Measurements from ENCODE around the gene STK40. TPM values are rescaled to one million over a fixed set of nuclear protein-coding genes. Genes with fewer than 3 reads are reported as not detected.

Gene STK40
- total RNA-seq, 1 experiment from 2014 or later, result 14.4 TPM

DNA sequence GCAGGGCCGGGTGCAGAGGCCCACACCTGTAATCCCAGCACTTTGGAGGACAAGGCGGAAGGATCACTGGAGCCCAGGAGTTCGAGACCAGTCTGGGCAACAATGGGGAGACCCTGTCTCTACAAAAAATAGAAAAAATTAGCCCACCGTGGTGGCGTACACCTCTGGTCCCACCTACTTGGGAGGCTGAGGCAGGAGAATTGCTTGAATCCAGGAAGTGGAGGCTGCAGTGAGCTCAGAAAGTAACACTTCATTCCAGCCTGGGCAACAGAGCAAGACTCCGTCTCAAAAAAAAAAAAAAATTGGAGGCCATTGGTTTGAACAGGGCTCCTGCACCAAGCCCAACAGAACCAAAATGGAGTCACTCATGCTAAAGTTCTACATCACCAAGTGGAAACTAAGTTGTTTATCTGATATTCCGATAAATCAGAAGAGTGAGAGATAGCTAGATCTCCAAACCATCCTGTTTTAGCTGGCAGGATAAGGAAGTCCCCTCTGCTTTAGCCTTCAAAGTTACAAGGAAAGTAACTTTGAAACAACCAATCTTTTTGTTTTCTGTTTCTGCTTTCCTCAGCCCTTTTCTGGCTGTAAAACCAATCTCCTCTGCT is 12.8 kb upstream of the STK40 start:
- Histone ChIP-seq H3K27me3 (ENCODE audit: low read length) (no peaks in the 10 kb centered on the region), H3K36me3 (ENCODE audit: low read depth, low read length) (no peaks in the 10 kb centered on the region; the same call in 1 of the 2 replicates), H3K9me2 (replicated peaks; ENCODE audit: low read length) (no peaks in the 10 kb centered on the region), H3F3A (ENCODE audit: low read length, unreplicated experiment) (no peaks in the 10 kb centered on the region), H3K9ac (ENCODE audit: low read length) (peak overlapping the region; percentile 90), H3K4me2 (ENCODE audit: low read length) (peak overlapping the region; percentile 97), H3K79me2 (ENCODE audit: low read length) (peaks cover 17% of the 10 kb centered on the region), H3K4me3 (ENCODE audit: low read length) (peak overlapping the region; percentile 93), H2AFZ (ENCODE audit: low read length) (peak overlapping the region; percentile 78; the same call in 1 of the 2 replicates), H3K4me1 (ENCODE audit: insufficient read depth, low read length) (peaks cover 14% of the 10 kb centered on the region; the same call in 1 of the 2 replicates), H3K27ac (ENCODE audit: low read length) (peak overlapping the region; percentile 33), H3K9me3 (ENCODE audit: low read length) (no peaks in the 10 kb centered on the region), H4K20me1 (ENCODE audit: low read length) (no peaks in the 10 kb centered on the region)
- BruUV-seq (replicated peaks), result no TSS peak
- ChIA-PET CTCF (interaction anchor here (1.0 kb wide), 1 partner anchor 113 kb away, joined by 5 read pairs; no protein-coding TSS in a partner anchor), POLR2A (ENCODE audit: unreplicated experiment) (no interaction called here)
- intact Hi-C loops (cut with micrococcal nuclease), result no loop called here
- TF ChIP-seq, protein P1, sequence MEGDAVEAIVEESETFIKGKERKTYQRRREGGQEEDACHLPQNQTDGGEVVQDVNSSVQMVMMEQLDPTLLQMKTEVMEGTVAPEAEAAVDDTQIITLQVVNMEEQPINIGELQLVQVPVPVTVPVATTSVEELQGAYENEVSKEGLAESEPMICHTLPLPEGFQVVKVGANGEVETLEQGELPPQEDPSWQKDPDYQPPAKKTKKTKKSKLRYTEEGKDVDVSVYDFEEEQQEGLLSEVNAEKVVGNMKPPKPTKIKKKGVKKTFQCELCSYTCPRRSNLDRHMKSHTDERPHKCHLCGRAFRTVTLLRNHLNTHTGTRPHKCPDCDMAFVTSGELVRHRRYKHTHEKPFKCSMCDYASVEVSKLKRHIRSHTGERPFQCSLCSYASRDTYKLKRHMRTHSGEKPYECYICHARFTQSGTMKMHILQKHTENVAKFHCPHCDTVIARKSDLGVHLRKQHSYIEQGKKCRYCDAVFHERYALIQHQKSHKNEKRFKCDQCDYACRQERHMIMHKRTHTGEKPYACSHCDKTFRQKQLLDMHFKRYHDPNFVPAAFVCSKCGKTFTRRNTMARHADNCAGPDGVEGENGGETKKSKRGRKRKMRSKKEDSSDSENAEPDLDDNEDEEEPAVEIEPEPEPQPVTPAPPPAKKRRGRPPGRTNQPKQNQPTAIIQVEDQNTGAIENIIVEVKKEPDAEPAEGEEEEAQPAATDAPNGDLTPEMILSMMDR (conservative IDR thresholded peaks at IDR 0.05; ENCODE audit: low read depth, low read length), result no peak
- no peak for TF ChIP-seq EZH2phosphoT487 (IDR thresholded peaks at IDR 0.05; ENCODE audit: borderline replicate concordance, low read length)
- TF ChIP-seq EZH2 (IDR thresholded peaks at IDR 0.05; ENCODE audit: low read length, unreplicated experiment), result no peak
- ATAC-seq (no peak), DNase-seq (no peak)

DNA sequence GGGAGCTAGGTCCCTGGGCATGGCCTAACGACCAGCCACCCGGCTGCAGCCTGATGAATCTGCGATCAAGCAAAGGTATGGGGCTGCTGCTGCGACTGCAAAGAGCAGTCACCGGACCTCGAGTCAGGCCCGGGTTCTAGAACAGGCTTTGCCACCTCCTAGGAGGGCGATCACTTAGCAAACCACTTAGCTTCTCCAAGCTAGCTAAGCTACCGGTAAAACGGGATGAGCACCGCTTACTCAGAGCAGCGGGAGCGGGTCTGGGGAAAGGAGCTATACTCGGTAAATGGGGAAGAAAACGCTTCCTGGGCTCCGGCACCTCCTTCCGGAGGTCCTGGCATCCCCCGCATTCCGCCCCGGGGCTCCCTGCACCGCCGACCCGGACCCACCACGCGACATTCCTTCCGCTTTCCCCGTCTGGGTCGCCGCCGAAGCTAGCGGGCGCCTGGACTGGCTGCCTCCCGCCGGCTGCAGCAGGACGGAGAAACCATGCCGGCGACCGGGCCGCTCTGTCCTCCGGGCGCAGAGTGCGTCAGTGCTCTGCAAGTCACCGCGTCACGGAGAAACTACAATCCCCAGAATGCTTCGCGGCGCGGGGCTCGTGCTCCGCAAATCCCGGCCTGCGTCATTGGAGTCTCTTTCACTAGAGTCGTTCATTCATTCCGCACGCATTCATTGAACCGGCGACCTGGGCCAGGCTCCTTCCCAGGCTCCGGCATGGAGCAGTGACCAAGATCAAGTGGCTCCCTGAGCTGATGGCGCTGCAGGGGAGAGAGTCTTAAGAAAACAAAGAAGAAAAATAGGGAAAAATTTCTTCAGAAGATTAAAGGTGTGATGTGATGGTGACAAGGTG is 11.9 kb upstream of the STK40 start, which contains the start of gene LSM10:
TSS of gene LSM10 (minus strand) at position 531 of the 853 bp plus-strand sequence. CDS start 3,779 bp downstream, outside the sequence.
- peak within 1 kb of the TSS; percentile 97 for H3K4me2 ChIP-seq (ENCODE audit: low read length)
- H3K4me3 ChIP-seq (ENCODE audit: low read length), result peak within 1 kb of the TSS; percentile 93
- H3K9me3 ChIP-seq (ENCODE audit: low read length), result no peaks in the 10 kb centered on the region
- peaks cover 17% of the 10 kb centered on the region for H3K79me2 ChIP-seq (ENCODE audit: low read length)
- peaks cover 14% of the 10 kb centered on the region; the same call in 1 of the 2 replicates for H3K4me1 ChIP-seq (ENCODE audit: insufficient read depth, low read length)
- peak within 1 kb of the TSS; percentile 90 for H2AFZ ChIP-seq (ENCODE audit: low read length)
- POLR2A ChIA-PET (ENCODE audit: unreplicated experiment), result interaction anchor here (0.5 to 0.6 kb wide), 4 partner anchors 9 to 1576 kb away, joined by 3 to 5 read pairs (median 4); no protein-coding TSS in a partner anchor
- H3K27ac ChIP-seq (ENCODE audit: low read length), result peak within 1 kb of the TSS; percentile 56
- ATAC-seq, result peak; percentile 95
- peaks cover 4% of the 10 kb centered on the region for H3K36me3 ChIP-seq (ENCODE audit: low read depth, low read length)
- peak within 1 kb of the TSS; percentile 90 for H3K9ac ChIP-seq (ENCODE audit: low read length)
- no peak for TF ChIP-seq EZH2 (IDR thresholded peaks at IDR 0.05; ENCODE audit: low read length, unreplicated experiment)
- TF ChIP-seq, protein P1 (conservative IDR thresholded peaks at IDR 0.05; ENCODE audit: low read depth, low read length), result no peak
- no peak for TF ChIP-seq EZH2phosphoT487 (IDR thresholded peaks at IDR 0.05; ENCODE audit: borderline replicate concordance, low read length)
- CTCF ChIA-PET, result interaction anchor here (1.0 kb wide), 1 partner anchor 112 kb away, joined by 5 read pairs; no protein-coding TSS in a partner anchor
- H3F3A ChIP-seq (ENCODE audit: low read length, unreplicated experiment), result no peaks in the 10 kb centered on the region
- DNase-seq, result peak; percentile 96
- H3K27me3 ChIP-seq (ENCODE audit: low read length), result no peaks in the 10 kb centered on the region
- H3K9me2 ChIP-seq (replicated peaks; ENCODE audit: low read length), result no peaks in the 10 kb centered on the region
- BruUV-seq (replicated peaks), result TSS peak; percentile 55
- intact Hi-C loops (cut with micrococcal nuclease), result loop anchor here (1.0 kb wide), 2 partner anchors 11 to 67 kb away; partner anchors contain the start of gene MRPS15
- H4K20me1 ChIP-seq (ENCODE audit: low read length), result no peaks in the 10 kb centered on the region

Data from PC-3 (cell line).